Nucleus accumbens (tissue), 56 donors: ENCODE results near the gene TRRAP.
A peak's percentile ranks its signal among the peaks of the same experiment; 100 is the strongest.

Experiments used
- DNase-seq, 56 donors: peaks; one replicate each; lab custom pipeline; 2025; lab: John Stamatoyannopoulos, UW

TRRAP gene

GRCh38 chr7:99002148-99002826, 124.0 kb downstream of the TRRAP start:
- no peak for DNase-seq

- DNase-seq: peak in 1 of 56 donors; percentile 12
Observed at GRCh38 chr7:99002827-99003212, 124.5 kb downstream of the TRRAP start.

- DNase-seq: no peak
Observed at GRCh38 chr7:99003419-99003818, 125.1 kb downstream of the TRRAP start.

GRCh38 chr7:99004216-99004615, 125.9 kb downstream of the TRRAP start:
- DNase-seq: no peak

- no peak for DNase-seq
Observed at GRCh38 chr7:99004781-99005500, 126.6 kb downstream of the TRRAP start.

- DNase-seq: peak in 3 of 56 donors; percentile 13 to 28 (median 15)
Observed at GRCh38 chr7:99005776-99006175, 127.4 kb downstream of the TRRAP start.

DNA sequence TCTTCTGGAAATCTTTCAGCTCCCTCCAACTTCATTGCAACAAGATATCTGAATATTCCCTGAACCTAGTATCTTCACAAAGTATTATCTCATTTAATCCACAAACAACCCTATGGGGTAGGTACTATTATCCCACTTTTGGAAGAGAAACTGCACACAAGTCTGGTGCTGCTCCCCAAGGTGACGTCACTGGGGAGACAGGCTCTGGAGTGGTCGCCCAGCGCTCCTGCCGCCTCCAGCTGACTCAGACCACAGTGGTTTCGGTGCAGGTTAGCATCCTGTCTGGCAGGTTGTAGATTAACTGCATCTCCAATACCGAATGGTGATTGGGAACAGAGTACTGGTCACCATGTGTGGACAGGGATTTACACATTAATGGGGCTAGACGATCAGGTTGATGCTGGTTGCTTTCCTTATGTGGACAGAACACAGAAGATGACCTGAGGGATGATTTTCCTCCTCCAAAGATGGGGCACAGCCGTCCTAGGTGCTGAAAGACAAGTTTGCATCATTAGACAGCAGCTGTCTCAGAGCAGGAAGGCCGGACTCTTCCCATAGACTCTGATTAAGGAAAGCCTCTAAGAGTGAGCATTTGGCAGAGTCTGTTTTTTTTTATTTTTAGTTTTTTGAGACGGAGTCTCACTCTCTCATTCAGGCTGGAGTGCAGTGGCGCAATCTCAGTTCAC, 128.6 kb downstream of the TRRAP start:
- no peak for DNase-seq

- DNase-seq: no peak
Observed at GRCh38 chr7:99008181-99008631, 129.9 kb downstream of the TRRAP start.

DNA sequence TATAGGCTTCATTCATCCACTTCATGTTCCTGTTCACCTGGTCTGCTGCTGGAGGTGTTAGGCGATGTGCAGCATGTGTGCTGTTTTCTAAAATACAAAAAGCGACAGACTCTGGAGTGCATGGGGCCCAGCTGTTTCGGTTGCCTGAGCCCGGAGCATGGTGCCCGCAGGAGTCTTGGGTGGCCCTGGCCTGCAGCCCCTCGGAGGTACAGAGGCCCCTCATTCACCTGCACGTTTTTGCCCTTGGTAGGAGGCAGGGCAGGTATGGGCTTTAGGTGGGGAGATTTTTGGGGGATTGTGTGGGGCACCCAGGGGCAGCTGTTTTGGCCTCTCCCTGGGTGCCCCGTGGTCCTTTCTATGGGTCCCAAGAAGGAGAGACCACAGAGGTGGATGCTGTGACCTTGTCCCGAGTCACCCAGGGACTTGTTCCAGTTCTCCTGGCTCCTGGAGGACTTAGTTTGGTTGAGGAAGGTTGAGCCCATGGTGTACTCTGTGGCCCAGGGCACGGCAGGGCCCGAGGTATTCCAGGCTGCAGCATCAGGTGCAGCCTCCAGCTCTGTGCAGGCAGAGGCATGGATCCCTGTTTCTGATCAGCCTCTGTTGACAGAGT, 130.7 kb downstream of the TRRAP start:
- DNase-seq: no peak

GRCh38 chr7:99010281-99010680, 131.9 kb downstream of the TRRAP start:
- DNase-seq: no peak

DNA sequence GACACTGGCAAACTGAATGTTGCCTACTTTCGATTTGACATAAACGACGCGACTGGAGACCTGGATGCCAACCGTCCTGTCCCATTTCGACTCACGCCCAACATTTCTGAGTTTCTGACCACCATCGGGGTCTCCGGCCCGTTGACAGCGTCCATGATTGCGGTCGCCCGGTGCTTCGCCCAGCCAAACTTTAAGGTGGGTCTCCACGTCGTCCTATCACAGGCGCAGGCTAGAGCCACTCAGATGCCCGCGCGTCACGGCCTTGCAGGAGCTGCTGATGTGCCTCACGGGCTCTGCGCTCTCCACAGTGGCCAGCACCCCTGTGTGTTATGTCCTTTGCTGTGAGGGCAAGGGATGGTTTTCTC, 133.0 kb downstream of the TRRAP start:
- no peak for DNase-seq

GRCh38 chr7:99011706-99012404, 133.5 kb downstream of the TRRAP start:
- DNase-seq: no peak

DNA sequence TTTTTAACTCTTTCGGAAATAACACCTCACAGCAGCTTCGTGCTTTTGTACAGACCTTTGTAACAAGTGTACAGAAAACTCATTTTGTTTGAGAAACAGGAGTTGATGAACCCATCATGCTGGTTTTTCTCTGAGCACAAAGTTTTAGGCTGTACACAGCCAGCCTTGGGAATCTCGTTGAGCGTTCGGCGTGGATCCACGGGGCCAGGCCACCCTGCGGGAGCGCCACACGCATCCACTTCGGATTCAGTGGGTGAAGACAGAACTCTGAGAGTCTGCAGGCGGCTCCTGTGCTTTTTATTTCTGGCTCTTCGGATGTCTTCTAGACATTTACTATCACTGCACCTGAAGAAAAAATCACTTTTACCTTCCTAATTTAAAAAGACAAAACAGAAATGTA, 134.4 kb downstream of the TRRAP start:
- DNase-seq: no peak

- no peak for DNase-seq
Observed at GRCh38 chr7:99013266-99014112, 135.2 kb downstream of the TRRAP start.

DNA sequence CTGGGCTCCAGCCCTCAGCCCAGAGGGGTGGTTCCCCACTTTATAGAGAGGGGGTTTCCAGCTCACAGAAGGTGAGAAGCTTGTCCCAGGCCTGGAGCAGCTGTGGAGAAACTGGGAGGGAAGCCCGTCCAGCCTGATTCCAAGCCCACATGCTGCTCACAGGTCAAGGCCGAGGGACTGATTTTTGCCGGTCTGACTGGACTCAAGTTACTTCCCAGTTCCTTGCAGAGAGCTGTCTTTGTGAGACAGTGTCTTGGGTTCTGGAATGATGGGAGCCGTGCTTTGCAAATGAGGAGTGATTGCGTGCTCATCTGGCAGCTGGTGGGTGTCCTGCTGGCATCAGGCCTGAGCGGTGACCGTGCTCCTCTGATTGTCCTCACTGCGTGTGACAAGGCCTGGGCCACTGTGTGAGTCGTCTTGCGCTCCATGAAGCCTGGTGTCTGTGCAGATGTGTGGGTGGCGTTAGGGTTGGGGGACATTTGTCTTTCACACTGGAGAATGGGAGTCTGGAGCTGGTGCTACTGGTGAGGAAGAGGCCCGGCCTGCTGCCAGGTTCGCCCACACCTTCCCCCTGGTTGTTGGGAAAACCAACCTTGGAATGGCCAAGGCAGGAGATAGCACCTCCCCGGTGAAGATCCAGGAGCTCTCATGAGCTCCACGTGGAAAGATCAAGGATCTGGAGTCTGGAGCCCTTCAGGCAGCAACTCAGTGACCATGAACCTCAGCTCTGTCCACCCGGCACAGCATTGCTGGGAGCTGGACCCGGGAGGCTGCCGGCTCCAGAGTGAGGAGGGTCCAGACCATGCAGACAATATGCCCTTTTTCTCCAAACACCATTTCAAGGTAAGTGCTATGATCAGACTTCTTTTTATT, 136.0 kb downstream of the TRRAP start:
- no peak for DNase-seq

DNA sequence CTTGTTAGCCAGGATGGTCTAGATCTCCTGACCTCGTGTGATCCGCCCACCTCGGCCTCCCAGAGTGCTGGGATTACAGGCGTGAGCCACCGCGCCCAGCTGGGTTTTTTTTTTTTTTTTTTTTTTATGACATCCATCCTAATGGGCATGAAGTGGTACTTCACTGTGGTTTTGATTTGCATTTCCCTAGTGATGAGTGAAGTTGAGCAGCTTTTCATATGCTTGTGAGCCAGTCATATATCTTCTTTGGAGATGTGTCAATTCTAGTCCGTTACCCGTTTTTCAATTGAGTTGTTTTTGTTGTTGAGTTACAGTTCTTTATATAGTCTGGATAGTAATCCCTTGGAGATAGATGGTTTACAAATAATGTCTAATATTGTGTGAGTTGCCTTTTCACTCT, 137.9 kb downstream of the TRRAP start:
- DNase-seq: no peak

DNA sequence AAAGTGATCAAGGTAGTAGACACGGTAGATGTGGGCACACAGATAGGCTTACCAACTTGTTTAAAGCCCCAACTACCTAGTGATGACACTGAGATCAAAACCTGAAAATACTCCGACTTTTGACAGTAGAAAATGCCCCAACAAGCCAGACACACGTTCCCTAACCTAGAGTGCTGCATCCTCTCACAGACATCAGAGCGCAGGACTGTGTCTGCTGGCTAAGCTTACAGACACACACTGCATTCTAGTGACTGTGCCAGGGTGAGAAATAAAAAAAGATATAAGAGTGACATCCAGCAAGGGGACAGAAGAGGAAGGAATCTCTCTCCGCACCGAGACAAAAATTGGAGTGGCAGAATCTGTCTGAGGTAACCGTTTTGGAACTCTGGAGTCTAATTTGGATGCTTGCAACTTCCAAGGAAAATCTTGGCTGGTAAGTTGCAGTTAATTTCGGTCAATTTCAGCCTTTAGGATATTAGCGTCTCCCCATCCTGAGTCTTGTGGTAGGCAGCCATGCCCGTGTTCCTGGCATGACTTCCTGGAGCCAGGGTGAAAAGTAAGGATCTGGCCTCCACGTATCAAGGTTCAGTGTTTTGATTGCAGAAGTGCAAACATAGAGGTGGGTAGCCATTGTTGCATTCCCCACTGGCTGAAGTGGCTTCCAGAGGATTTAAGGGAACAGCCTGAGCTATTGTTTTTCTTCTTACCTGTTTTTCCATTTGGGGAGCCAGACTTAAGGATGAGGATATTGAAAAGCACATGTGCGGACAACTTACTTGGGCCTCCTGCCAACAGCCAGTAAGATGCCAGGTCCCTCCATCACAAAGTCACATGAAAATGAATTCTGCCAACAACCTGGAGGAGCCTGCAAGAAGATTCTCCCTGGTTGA, 141.4 kb downstream of the TRRAP start:
- DNase-seq: no peak

- DNase-seq: no peak
Observed at GRCh38 chr7:99020413-99020715, 142.0 kb downstream of the TRRAP start.
